Pancreas (tissue), 10 donors: ENCODE results near the gene DENND2A. TPM values are rescaled to one million over a fixed set of nuclear protein-coding genes. Genes with fewer than 3 reads are reported as not detected.

Experiments
- ATAC-seq, 4 donors: fragments of 200-7000 bp; cut with Tn5 transposase; one replicate each; pipeline versions ENCODE4 v1.8.0 to v1.9.1; 2020; ENCODE audit warnings: mild to moderate bottlenecking in 4 of 4, moderate library complexity in 4 of 4
- DNase-seq, 6 donors: peaks; one replicate each; pipeline ENCODE4 v3.0.0-alpha.2; 2020
- FAIRE-seq: peaks from 2 replicates; lab custom pipeline; 2012; peaks lifted over from hg19 to GRCh38; lab: Jason Lieb, UNC
- H3K27ac ChIP-seq, 4 donors: fragments of 200-600 bp; sonication (generic); 1 replicate in 3 of 4; 2 replicates in 1 of 4; pipeline versions ENCODE4 v1.5.0 to v1.8.0; 2020
- H3K27me3 ChIP-seq, 4 donors: fragments of 200-600 bp; one replicate each; pipeline ENCODE4 v1.8.0; 2021
- H3K36me3 ChIP-seq, 3 donors: fragments of 200-600 bp; sonication (generic) in 1 of 3; one replicate each; pipeline versions ENCODE4 v1.5.0 to v1.8.0; 2020 to 2021
- H3K4me1 ChIP-seq, 3 donors: fragments of 200-600 bp; one replicate each; pipeline ENCODE4 v1.8.0; 2021
- H3K4me3 ChIP-seq, 4 donors: fragments of 200-600 bp; sonication (generic) in 2 of 4; one replicate each; pipeline versions ENCODE4 v1.5.0 to v1.8.0; 2020 to 2021
- H3K9me3 ChIP-seq, 4 donors: fragments of 200-600 bp; one replicate each; pipeline ENCODE4 v1.8.0; 2021
- CTCF ChIP-seq, 4 donors: fragments of 200-600 bp; sonication (generic) in 3 of 4; IDR thresholded peaks; one replicate each; pipeline versions ENCODE4 v1.5.0 to v1.8.0; 2021; ENCODE audit warnings: antibody characterized with exemption in 4 of 4
- WGBS, 2 donors: extraction: QIAGEN DNeasy Blood & Tissue Kit; methylation state at CpG; one replicate each; pipeline ENCODE4 v1.1.7; 2013; 5-methylcytosine and 5-hydroxymethylcytosine counted together
- intact Hi-C, 3 donors: fragments of 100-400 bp; cut with DNase I; formaldehyde crosslinking; loops; one replicate each; pipeline versions ENCODE4 v1.11.1 to v1.14.2; 2022
- polyA plus RNA-seq, 2 donors: library from polyadenylated mRNA; stranded (reverse); fragments of 200-250 nt; gene quantifications; one replicate each; pipeline ENCODE4 v1.2.3, GENCODE V29; 2013
- total RNA-seq, 6 donors: library from RNA; stranded (reverse); fragmentation: NEBNext Ultra II Directional in 4 of 6; extraction: Animal tissue kit (Norgen Biotek cat#: 25700) in 4 of 6; gene quantifications; one replicate each; pipeline versions ENCODE4 v1.2.1 to v1.2.4, GENCODE V29; 2021 to 2023
- donor health status: healthy with polysubstance abuse.
- donor health status: DM: no; HTN: no; CAD: no; lungs with moderate emphysema.
- donor health status: DM: no; HTN: no; CAD: no.
- donor health status: control.
- donor health status: control.
- donor health status: Bipolar disorder and iron deficiency.
- donor health status: DM: yes; HTN: yes; CAD: no.
- donor health status: DM: no; HTN: no; CAD: no.
- donor health status: DM: no; HTN: no; CAD: no.
- donor health status: DM: yes; HTN: yes; CAD: no.

Gene DENND2A
- total and polyA plus RNA-seq, 8 donors: 1.1 to 5.0 (median 1.8) TPM

GRCh38 chr7:140685407-140686087, 44.9 kb upstream of the DENND2A start:
- ATAC-seq: no peak
- no peak for DNase-seq
- intact Hi-C loops: no loop called here
- no peaks in the 10 kb centered on the region for H3K4me1 ChIP-seq
- no peaks in the 10 kb centered on the region for H3K27me3 ChIP-seq
- no peak overlapping the region for H3K27ac ChIP-seq
- peaks cover 0 to 6% (median 0%) of the 10 kb centered on the region in 3 donors for H3K36me3 ChIP-seq
- 81 to 85% methylated on average over 10 of the region's 10 CpGs for WGBS, 2 donors
- H3K4me3 ChIP-seq: no peak overlapping the region
- H3K9me3 ChIP-seq: no peaks in the 10 kb centered on the region
- FAIRE-seq: no peak
- no peak for TF ChIP-seq CTCF (IDR thresholded peaks at IDR 0.05)

- Histone ChIP-seq H3K36me3 (peaks cover 0 to 6% (median 0%) of the 10 kb centered on the region in 3 donors), H3K4me1 (no peaks in the 10 kb centered on the region), H3K27me3 (no peaks in the 10 kb centered on the region), H3K27ac (no peak overlapping the region), H3K4me3 (no peak overlapping the region), H3K9me3 (no peaks in the 10 kb centered on the region)
- TF ChIP-seq CTCF (IDR thresholded peaks at IDR 0.05): no peak
- no peak for FAIRE-seq
- intact Hi-C loops: no loop called here
- ATAC-seq: no peak
- WGBS, 2 donors: 92 to 93% methylated on average over 20 of the region's 20 CpGs
- no peak for DNase-seq
Measured at GRCh38 chr7:140684066-140684950, 43.7 kb upstream of the DENND2A start.

- DNase-seq: no peak
- H3K36me3 ChIP-seq: peaks cover 0 to 6% (median 0%) of the 10 kb centered on the region in 3 donors
- no peak for ATAC-seq
- intact Hi-C loops: no loop called here
- H3K4me3 ChIP-seq: no peak overlapping the region
- no peaks in the 10 kb centered on the region for H3K4me1 ChIP-seq
- 91 to 92% methylated on average over 3 of the region's 3 CpGs for WGBS, 2 donors
- H3K9me3 ChIP-seq: no peaks in the 10 kb centered on the region
- H3K27me3 ChIP-seq: no peaks in the 10 kb centered on the region
- H3K27ac ChIP-seq: no peak overlapping the region
- no peak for FAIRE-seq
- no peak for TF ChIP-seq CTCF (IDR thresholded peaks at IDR 0.05)
Measured at GRCh38 chr7:140683657-140684056, 43.0 kb upstream of the DENND2A start.

GRCh38 chr7:140681766-140682165, 41.2 kb upstream of the DENND2A start:
- no peak for ATAC-seq

More at GRCh38 chr7:140681766-140682165, 41.2 kb upstream of the DENND2A start:
- Histone ChIP-seq H3K27ac (no peak overlapping the region), H3K4me3 (no peak overlapping the region), H3K9me3 (no peaks in the 10 kb centered on the region), H3K36me3 (peaks cover 0 to 6% (median 0%) of the 10 kb centered on the region in 3 donors), H3K27me3 (no peaks in the 10 kb centered on the region), H3K4me1 (no peaks in the 10 kb centered on the region)
- intact Hi-C loops: no loop called here
- WGBS, 2 donors: 92 to 94% methylated on average over 3 of the region's 3 CpGs
- FAIRE-seq (no peak), DNase-seq (no peak)
- no peak for TF ChIP-seq CTCF (IDR thresholded peaks at IDR 0.05)
